GM19239 (cell line): ENCODE results near the gene C1orf167.

Experiments
- DNase-seq: peaks from one replicate; pipeline ENCODE4 v3.0.0; 2011; ENCODE audit warnings: low spot score; ENCODE audit not compliant: insufficient read length
- FAIRE-seq: peaks from 2 replicates; lab custom pipeline; 2011; peaks lifted over from hg19 to GRCh38; lab: Jason Lieb, UNC

The C1orf167 gene

GRCh38 chr1:11764115-11764514 lies 2.1 kb downstream of the C1orf167 start:
- no peak for DNase-seq
- no peak for FAIRE-seq

GRCh38 chr1:11764519-11764918 lies 2.5 kb downstream of the C1orf167 start:
- DNase-seq = no peak
- no peak for FAIRE-seq

GRCh38 chr1:11765661-11766428 lies 3.9 kb downstream of the C1orf167 start:
- DNase-seq = no peak
- FAIRE-seq = no peak

GRCh38 chr1:11766429-11766776 lies 4.4 kb downstream of the C1orf167 start:
- no peak for FAIRE-seq
- DNase-seq = no peak

GRCh38 chr1:11767922-11768704 lies 6.1 kb downstream of the C1orf167 start:
- DNase-seq = no peak
- FAIRE-seq = no peak

GRCh38 chr1:11768821-11769220 lies 6.8 kb downstream of the C1orf167 start:
- FAIRE-seq = no peak
- DNase-seq = no peak

- no peak for FAIRE-seq
- DNase-seq = no peak
Measured at GRCh38 chr1:11769274-11769673, 7.3 kb downstream of the C1orf167 start.

GRCh38 chr1:11770011-11770410 lies 8.0 kb downstream of the C1orf167 start:
- FAIRE-seq (no peak), DNase-seq (no peak)

GRCh38 chr1:11771481-11772043 lies 9.6 kb downstream of the C1orf167 start:
- no peak for FAIRE-seq
- DNase-seq = no peak

- FAIRE-seq = no peak
- DNase-seq = no peak
Measured at GRCh38 chr1:11772458-11772857, 10.5 kb downstream of the C1orf167 start.

- no peak for FAIRE-seq
Measured at GRCh38 chr1:11774753-11775152, 12.8 kb downstream of the C1orf167 start.

GRCh38 chr1:11777658-11778322 lies 15.8 kb downstream of the C1orf167 start:
- no peak for FAIRE-seq

More at GRCh38 chr1:11774753-11775152, 12.8 kb downstream of the C1orf167 start:
- no peak for DNase-seq

GRCh38 chr1:11778336-11778735 lies 16.3 kb downstream of the C1orf167 start:
- no peak for DNase-seq
- no peak for FAIRE-seq

More at GRCh38 chr1:11777658-11778322, 15.8 kb downstream of the C1orf167 start:
- DNase-seq = no peak

GRCh38 chr1:11778844-11779623 lies 17.0 kb downstream of the C1orf167 start:
- FAIRE-seq (no peak), DNase-seq (no peak)

GRCh38 chr1:11779715-11780379 lies 17.9 kb downstream of the C1orf167 start:
- no peak for DNase-seq
- no peak for FAIRE-seq

GRCh38 chr1:11780380-11781147 lies 18.6 kb downstream of the C1orf167 start:
- FAIRE-seq (no peak), DNase-seq (no peak)

GRCh38 chr1:11781297-11781696 lies 19.3 kb downstream of the C1orf167 start:
- DNase-seq (no peak), FAIRE-seq (no peak)

GRCh38 chr1:11782127-11782708 lies 20.2 kb downstream of the C1orf167 start:
- FAIRE-seq = no peak

More at GRCh38 chr1:11782127-11782708, 20.2 kb downstream of the C1orf167 start:
- no peak for DNase-seq
